Activated T-cell treated with anti-CD3 and anti-CD28 coated beads, Interleukin-2, amount 50 U/mL, for 4 hours (primary cell): ENCODE measurements around the gene CCT6A. TPM values are rescaled to one million over a fixed set of nuclear protein-coding genes. Genes with fewer than 3 reads are reported as not detected.
A peak's percentile ranks its signal among the peaks of the same experiment; 100 is the strongest.
"Not testable (repeated sequence)": the region's sequence is repeated elsewhere in the genome, so short reads cannot be mapped to it uniquely, and the experiment has no call there.

Source experiments
- ATAC-seq, 2 donors: fragments of 200-7000 bp; cut with Tn5 transposase; one replicate each; pipeline ENCODE4 v1.10.0; 2021
- DNase-seq: peaks from one replicate; pipeline ENCODE4 v3.0.0-alpha.2; 2020
- H3K27me3 Mint-ChIP-seq: one replicate; pipeline ENCODE4 v1.8.0; 2021; ENCODE audit warnings: low read depth, mixed read lengths
- H3K36me3 Mint-ChIP-seq: one replicate; pipeline ENCODE4 v1.8.0; 2022; ENCODE audit warnings: mixed read lengths; ENCODE audit not compliant: insufficient read depth
- H3K4me1 Mint-ChIP-seq: one replicate; pipeline ENCODE4 v1.8.0; 2021; ENCODE audit warnings: low read depth, mixed read lengths
- H3K4me3 Mint-ChIP-seq: one replicate; pipeline ENCODE4 v1.8.0; 2021; ENCODE audit warnings: mild to moderate bottlenecking, moderate library complexity, mixed read lengths
- H3K9me3 Mint-ChIP-seq: one replicate; pipeline ENCODE4 v1.8.0; 2021; ENCODE audit warnings: mixed read lengths
- total RNA-seq, 3 donors: library from RNA; stranded (reverse); gene quantifications; one replicate each; pipeline ENCODE4 v1.2.1, GENCODE V29; 2021

Gene CCT6A
- total RNA-seq: 100 to 1,000 TPM; 428 to 473 (median 440) TPM

- H3K4me3 Mint-ChIP-seq: peak within 1 kb of the TSS; percentile 91
- DNase-seq (peak; percentile 89), ATAC-seq (peak; percentile 96)
- H3K4me1 Mint-ChIP-seq: peaks cover 34% of the 10 kb centered on the region
- peaks cover 29% of the 10 kb centered on the region for H3K36me3 Mint-ChIP-seq
- no peaks in the 10 kb centered on the region for H3K27me3 Mint-ChIP-seq
- no peaks in the 10 kb centered on the region for H3K9me3 Mint-ChIP-seq
Measured at GRCh38 chr7:56051339-56052191, at the start of gene CCT6A, which contains the start of gene PSPH. Gene CCT6A, plus strand, starts transcription at chr7:56051765. Its CDS starts 84 bp downstream, at chr7:56051849. Gene PSPH, minus strand, starts transcription at chr7:56051444. Its CDS starts 30,232 bp downstream, at chr7:56021212.

GRCh38 chr7:56003749-56004148 is 47.8 kb upstream of the CCT6A start:
- Mint-ChIP-seq H3K27me3 (no peaks in the 10 kb centered on the region), H3K36me3 (peaks cover 6% of the 10 kb centered on the region), H3K9me3 (no peaks in the 10 kb centered on the region), H3K4me1 (peaks cover 7% of the 10 kb centered on the region), H3K4me3 (no peak overlapping the region)
- ATAC-seq (no peak), DNase-seq (no peak)

GRCh38 chr7:56007167-56007652 is 44.4 kb upstream of the CCT6A start:
- Mint-ChIP-seq H3K4me1 (no peaks in the 10 kb centered on the region), H3K9me3 (no peaks in the 10 kb centered on the region), H3K4me3 (no peak overlapping the region), H3K27me3 (no peaks in the 10 kb centered on the region), H3K36me3 (no peaks in the 10 kb centered on the region)
- ATAC-seq: no peak
- DNase-seq: no peak

GRCh38 chr7:56007891-56008290 is 43.7 kb upstream of the CCT6A start:
- H3K27me3 Mint-ChIP-seq: no peaks in the 10 kb centered on the region
- no peaks in the 10 kb centered on the region for H3K36me3 Mint-ChIP-seq
- ATAC-seq (no peak), DNase-seq (no peak)
- H3K4me1 Mint-ChIP-seq: no peaks in the 10 kb centered on the region
- H3K9me3 Mint-ChIP-seq: no peaks in the 10 kb centered on the region
- H3K4me3 Mint-ChIP-seq: no peak overlapping the region

GRCh38 chr7:56009695-56010094 is 41.9 kb upstream of the CCT6A start:
- H3K4me3 Mint-ChIP-seq: no peak overlapping the region
- H3K36me3 Mint-ChIP-seq: peaks cover 3% of the 10 kb centered on the region
- no peaks in the 10 kb centered on the region for H3K9me3 Mint-ChIP-seq
- no peak for DNase-seq
- H3K27me3 Mint-ChIP-seq: no peaks in the 10 kb centered on the region
- no peak for ATAC-seq
- H3K4me1 Mint-ChIP-seq: no peaks in the 10 kb centered on the region

- not testable (repeated sequence) for ATAC-seq, H3K4me3 Mint-ChIP-seq, H3K9me3 Mint-ChIP-seq, DNase-seq, H3K27me3 Mint-ChIP-seq, H3K4me1 Mint-ChIP-seq
- peaks cover 14% of the 10 kb centered on the region for H3K36me3 Mint-ChIP-seq
Measured at GRCh38 chr7:56017015-56017414, 34.5 kb upstream of the CCT6A start.

- H3K9me3 Mint-ChIP-seq: no peaks in the 10 kb centered on the region
- no peak for DNase-seq
- no peaks in the 10 kb centered on the region for H3K4me1 Mint-ChIP-seq
- H3K36me3 Mint-ChIP-seq: peaks cover 11% of the 10 kb centered on the region
- no peaks in the 10 kb centered on the region for H3K27me3 Mint-ChIP-seq
- H3K4me3 Mint-ChIP-seq: no peak overlapping the region
- no peak for ATAC-seq
Measured at GRCh38 chr7:56019501-56019900, 32.1 kb upstream of the CCT6A start.

GRCh38 chr7:56023500-56023899 is 28.1 kb upstream of the CCT6A start:
- ATAC-seq: no peak
- no peak overlapping the region for H3K4me3 Mint-ChIP-seq
- peaks cover 9% of the 10 kb centered on the region for H3K36me3 Mint-ChIP-seq
- DNase-seq: no peak
- H3K4me1 Mint-ChIP-seq: no peaks in the 10 kb centered on the region
- no peaks in the 10 kb centered on the region for H3K27me3 Mint-ChIP-seq
- no peaks in the 10 kb centered on the region for H3K9me3 Mint-ChIP-seq

GRCh38 chr7:56026538-56026937 is 25.0 kb upstream of the CCT6A start:
- no peak for ATAC-seq
- H3K4me1 Mint-ChIP-seq: no peaks in the 10 kb centered on the region
- H3K36me3 Mint-ChIP-seq: peaks cover 1% of the 10 kb centered on the region
- H3K4me3 Mint-ChIP-seq: no peak overlapping the region
- DNase-seq: no peak
- no peaks in the 10 kb centered on the region for H3K9me3 Mint-ChIP-seq
- no peaks in the 10 kb centered on the region for H3K27me3 Mint-ChIP-seq

GRCh38 chr7:56028942-56029630 is 22.5 kb upstream of the CCT6A start:
- H3K4me1 Mint-ChIP-seq: peaks cover 7% of the 10 kb centered on the region
- no peaks in the 10 kb centered on the region for H3K27me3 Mint-ChIP-seq
- no peak for DNase-seq
- H3K4me3 Mint-ChIP-seq: no peak overlapping the region
- no peak for ATAC-seq
- peaks cover 1% of the 10 kb centered on the region for H3K36me3 Mint-ChIP-seq
- H3K9me3 Mint-ChIP-seq: no peaks in the 10 kb centered on the region

GRCh38 chr7:56030340-56030739 is 21.2 kb upstream of the CCT6A start:
- ATAC-seq (no peak), DNase-seq (no peak)
- no peaks in the 10 kb centered on the region for H3K27me3 Mint-ChIP-seq
- H3K9me3 Mint-ChIP-seq: no peaks in the 10 kb centered on the region
- H3K4me3 Mint-ChIP-seq: no peak overlapping the region
- H3K36me3 Mint-ChIP-seq: peaks cover 1% of the 10 kb centered on the region
- peaks cover 7% of the 10 kb centered on the region for H3K4me1 Mint-ChIP-seq

- DNase-seq, H3K27me3 Mint-ChIP-seq, H3K4me1 Mint-ChIP-seq, H3K36me3 Mint-ChIP-seq, H3K4me3 Mint-ChIP-seq, H3K9me3 Mint-ChIP-seq, ATAC-seq: not testable (repeated sequence)
Measured at GRCh38 chr7:56031556-56031955, 20.0 kb upstream of the CCT6A start.

- H3K36me3 Mint-ChIP-seq, ATAC-seq, DNase-seq, H3K9me3 Mint-ChIP-seq, H3K27me3 Mint-ChIP-seq, H3K4me1 Mint-ChIP-seq: not testable (repeated sequence)
- peak overlapping the region; percentile 51 for H3K4me3 Mint-ChIP-seq
Measured at GRCh38 chr7:56032578-56032977, 19.0 kb upstream of the CCT6A start.

- DNase-seq (peak; percentile 64), ATAC-seq (peak; percentile 95 to 97)
- peak overlapping the region; percentile 88 for H3K4me3 Mint-ChIP-seq
- H3K36me3 Mint-ChIP-seq: no peaks in the 10 kb centered on the region
- peaks cover 7% of the 10 kb centered on the region for H3K4me1 Mint-ChIP-seq
- no peaks in the 10 kb centered on the region for H3K27me3 Mint-ChIP-seq
- H3K9me3 Mint-ChIP-seq: no peaks in the 10 kb centered on the region
Measured at GRCh38 chr7:56033671-56034432, 17.7 kb upstream of the CCT6A start.
